PFSK-1 (cell line): ENCODE results near the gene CST8.

Experiments used
- SIN3A ChIP-seq: IDR thresholded peaks from 2 replicates; pipeline ENCODE4 v1.6.1; 2012; ENCODE audit warnings: mild to moderate bottlenecking, low read length, moderate library complexity, borderline replicate concordance; ENCODE audit not compliant: insufficient read depth
- TF ChIP-seq, protein P1 (sequence below), 2 experiments: IDR thresholded peaks; 2 replicates each; pipeline versions ENCODE4 v1.6.1 to v1.8.0; 2011 to 2012; ENCODE audit warnings: low read depth in 2 of 2, low read length in 2 of 2, control low read depth in 1 of 2, inconsistent platforms in 1 of 2, mild to moderate bottlenecking in 1 of 2, moderate library complexity in 1 of 2; ENCODE audit not compliant: insufficient read depth in 1 of 2

DNA sequence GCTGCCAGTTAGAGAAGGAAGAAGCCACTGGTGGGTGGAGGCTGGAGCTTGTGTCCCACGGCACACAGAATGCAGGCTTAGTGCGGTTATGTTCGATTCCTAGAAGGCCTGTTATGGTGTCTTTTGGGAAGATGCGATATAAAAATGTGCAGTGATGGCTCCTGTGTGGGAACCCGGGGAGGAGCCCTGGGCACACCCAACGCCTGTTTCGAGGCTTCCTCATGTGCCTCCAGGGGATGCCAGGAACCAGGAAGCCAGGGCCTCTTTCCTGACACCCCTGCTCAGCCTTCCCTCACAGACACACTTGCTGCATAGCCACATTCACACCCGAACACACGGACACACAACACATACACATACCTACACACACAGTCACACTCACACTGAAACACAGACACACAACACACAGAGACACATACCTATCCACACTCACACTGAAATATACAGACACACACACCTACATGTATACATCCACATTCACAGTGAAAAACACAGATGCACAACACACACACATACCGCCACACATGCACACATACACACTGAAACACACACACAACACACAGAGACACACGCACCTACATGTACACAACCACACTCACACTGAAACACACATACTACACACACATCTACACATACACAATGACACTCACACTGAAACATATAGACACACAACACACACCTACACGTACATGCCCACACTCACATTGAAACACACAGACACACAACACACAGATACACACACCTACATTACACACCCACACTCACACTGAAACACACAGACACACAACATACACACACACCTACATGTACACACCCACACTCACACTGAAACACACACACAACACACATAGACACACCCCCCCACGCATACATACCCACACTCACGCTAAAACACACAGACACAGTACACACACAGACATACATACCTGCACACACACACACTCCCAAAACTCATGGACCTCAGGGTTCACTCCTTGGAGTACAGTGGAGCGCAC, 37.1 kb upstream of the CST8 start:
- no peak for TF ChIP-seq SIN3A
- TF ChIP-seq, protein P1, sequence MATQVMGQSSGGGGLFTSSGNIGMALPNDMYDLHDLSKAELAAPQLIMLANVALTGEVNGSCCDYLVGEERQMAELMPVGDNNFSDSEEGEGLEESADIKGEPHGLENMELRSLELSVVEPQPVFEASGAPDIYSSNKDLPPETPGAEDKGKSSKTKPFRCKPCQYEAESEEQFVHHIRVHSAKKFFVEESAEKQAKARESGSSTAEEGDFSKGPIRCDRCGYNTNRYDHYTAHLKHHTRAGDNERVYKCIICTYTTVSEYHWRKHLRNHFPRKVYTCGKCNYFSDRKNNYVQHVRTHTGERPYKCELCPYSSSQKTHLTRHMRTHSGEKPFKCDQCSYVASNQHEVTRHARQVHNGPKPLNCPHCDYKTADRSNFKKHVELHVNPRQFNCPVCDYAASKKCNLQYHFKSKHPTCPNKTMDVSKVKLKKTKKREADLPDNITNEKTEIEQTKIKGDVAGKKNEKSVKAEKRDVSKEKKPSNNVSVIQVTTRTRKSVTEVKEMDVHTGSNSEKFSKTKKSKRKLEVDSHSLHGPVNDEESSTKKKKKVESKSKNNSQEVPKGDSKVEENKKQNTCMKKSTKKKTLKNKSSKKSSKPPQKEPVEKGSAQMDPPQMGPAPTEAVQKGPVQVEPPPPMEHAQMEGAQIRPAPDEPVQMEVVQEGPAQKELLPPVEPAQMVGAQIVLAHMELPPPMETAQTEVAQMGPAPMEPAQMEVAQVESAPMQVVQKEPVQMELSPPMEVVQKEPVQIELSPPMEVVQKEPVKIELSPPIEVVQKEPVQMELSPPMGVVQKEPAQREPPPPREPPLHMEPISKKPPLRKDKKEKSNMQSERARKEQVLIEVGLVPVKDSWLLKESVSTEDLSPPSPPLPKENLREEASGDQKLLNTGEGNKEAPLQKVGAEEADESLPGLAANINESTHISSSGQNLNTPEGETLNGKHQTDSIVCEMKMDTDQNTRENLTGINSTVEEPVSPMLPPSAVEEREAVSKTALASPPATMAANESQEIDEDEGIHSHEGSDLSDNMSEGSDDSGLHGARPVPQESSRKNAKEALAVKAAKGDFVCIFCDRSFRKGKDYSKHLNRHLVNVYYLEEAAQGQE (IDR thresholded peaks at IDR 0.05; ENCODE audit: insufficient read depth in 1 of 2, low read depth in 2 of 2, low read length in 2 of 2) = no peak
